Colon (tissue), 2 donors: ENCODE results near the gene ITPRID2.
A peak's percentile ranks its signal among the peaks of the same experiment; 100 is the strongest.

Source experiments
- FAIRE-seq: peaks from 2 replicates; lab custom pipeline; 2012; peaks lifted over from hg19 to GRCh38; lab: Jason Lieb, UNC
- donor health status: control.
- donor health status: control.

Gene ITPRID2

DNA sequence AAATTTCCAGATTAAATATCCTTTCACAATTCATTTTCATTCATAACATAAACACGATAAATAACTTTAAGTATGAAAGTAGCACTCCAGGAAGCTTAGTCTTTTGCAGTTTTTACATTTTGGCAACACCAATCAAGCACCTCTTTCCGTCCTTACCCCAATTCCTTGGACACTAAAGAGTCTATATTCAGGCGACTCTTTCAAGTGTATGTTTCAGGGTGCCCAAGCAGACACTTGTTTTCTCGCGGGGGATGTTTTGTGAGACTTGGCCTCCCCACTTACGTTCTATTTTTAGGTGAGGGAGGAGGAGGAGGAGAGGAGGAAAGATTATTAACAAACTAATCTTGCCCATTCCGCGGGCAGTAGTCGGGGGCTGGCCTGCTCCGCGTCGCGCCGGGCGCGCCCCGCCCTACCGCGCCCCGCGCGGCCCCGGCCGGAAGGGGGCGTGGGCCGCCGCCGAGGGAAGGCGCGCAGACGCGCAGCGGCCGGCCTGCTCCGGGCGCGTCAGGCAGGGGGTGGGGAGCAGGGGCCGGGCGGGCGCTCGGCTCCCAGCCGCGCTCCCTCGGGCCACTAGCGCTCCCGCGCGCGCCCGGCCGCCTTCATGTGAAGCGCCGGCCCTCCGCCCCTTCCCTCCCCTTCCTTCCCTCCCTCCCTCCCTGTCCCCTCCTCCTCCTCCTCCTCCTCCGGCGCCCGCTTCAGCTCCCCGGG, at the start of gene ITPRID2:
TSS of gene ITPRID2 (plus strand) at position 473 of the 708 bp plus-strand sequence. CDS start 337 bp downstream, outside the sequence.
- no peak for FAIRE-seq

DNA sequence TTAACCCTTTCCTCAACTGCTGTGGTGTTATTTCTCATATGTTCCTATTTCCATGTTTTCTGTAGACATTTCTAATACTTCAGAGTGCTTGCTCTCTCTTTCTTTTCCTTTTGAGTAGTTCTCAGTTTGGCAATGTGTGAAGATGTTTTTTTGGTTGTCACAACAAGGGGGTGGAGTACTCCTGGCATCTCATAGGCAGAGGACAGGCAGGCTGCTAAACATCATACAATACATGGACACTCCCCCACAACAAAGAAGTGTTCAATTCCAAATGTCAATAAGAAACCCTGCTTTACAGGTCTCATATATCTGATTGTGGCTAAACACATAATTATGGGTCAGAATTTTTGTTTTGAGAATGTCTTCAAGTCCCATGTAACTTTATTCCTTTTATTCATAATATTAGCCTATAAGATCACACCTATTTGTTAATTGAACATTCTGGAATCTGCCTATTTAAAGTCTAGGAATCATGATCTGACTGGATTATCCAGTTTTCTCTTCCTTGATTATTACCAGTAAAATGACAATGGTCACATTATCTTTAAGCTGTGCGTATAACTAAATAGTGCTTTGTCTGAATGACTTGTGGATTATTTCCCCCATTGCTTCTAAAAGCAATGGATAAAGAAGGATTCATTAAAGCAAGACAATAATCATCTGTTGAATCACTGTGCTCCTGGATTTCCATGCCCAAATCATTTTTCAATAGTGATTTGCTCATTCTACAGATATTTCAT, 46.8 kb upstream of the ITPRID2 start:
- FAIRE-seq, result no peak

DNA sequence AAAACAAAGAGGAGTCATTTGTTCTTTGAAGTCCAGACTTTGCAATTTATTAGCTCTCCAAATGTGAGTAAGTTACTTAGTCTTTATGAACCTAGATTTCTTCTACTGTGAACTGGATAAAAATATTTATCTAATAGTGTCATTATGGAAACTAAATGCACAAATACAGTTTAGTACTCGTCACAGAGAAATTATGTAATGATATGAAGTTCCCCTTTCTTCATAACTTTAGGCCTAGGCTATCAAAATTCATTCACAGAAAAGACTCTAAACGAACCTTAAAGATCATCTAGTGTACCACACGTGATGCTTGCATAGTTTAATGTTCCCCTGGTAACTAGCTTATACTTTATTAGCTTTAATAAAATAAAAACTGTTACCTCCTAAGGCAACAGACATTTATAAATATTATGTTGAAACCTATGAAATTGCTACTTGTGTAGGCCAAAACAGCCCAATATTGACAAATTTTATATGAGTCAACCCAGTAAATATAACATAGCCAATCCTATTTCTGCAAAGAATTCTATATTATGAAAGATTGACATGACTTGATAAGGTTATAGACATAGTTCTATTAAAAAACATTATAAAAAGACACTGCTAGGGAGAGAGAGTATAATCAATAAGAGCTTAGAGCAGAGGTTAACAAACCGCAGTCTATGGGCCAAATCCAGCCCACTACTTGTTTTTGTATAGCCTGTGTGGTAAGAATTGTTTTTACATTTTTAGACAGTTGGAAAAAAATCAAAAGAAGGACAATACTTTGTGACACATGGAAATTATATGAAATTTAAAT, 44.9 kb upstream of the ITPRID2 start:
- FAIRE-seq, result no peak

DNA sequence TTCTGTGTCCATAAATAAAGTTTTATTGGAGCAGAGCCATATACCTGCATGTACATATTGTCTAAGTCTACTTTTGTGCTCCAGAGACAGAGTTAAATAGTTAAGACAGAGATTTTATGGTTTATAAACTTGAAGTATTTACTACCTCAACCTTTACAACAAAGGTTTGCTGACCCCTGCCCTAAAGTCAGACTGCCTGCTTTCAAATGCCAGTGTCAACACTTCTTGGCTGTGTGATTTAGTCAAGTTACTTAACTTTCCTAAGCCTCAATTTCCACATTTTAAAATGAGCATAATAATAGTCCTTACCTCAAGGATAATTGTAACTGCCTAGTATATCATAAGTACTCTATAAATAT, 44.4 kb upstream of the ITPRID2 start:
- FAIRE-seq, result no peak

DNA sequence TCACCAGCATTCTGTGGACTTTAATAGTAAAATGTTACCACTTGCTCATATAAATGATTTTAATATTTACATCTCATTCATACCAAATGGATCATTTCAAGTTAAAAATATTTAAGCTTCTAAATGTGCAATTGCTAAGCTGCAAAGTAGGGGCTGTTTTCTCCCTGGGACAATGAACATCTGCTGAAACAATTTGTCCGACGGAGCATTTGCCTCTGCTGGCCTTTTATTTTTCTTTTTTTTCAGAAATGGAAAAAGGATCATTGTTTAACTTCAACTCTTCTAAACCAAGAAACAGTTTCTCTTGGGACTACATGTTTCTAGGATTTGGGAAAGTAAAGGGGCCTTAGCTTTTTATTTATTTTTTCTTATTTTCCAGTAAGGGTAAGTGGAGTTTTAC, 43.8 kb upstream of the ITPRID2 start:
- no peak for FAIRE-seq

DNA sequence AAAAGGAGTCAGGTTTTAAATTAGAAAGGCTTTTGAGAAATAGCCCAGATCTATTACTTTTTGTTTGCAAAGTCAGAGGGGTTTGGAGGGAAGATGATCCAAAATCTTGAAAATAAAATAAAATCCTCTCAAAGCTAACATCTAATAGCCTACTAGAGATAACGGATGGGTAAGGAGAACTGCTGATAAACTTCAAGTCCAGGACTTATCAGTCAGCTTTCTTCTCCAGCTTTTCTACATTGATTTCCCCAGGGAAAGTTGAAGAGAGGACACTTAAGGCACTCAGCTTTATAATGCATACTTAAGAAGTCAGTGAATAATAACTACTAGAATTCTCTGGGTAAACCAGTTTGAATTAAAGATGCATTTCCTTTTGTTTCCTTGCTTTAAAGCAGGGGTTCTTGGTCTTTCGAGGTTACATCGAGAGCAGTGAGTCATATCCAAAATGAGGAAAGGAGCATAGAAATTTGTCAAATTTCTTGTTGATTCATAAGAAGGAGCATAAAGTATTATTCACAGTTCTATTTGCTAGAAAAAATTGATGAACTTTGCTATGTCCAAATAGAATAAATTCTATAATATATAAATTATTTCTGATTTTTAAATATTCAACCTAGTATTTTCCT, 43.2 kb upstream of the ITPRID2 start:
- FAIRE-seq, result peak; percentile 18

DNA sequence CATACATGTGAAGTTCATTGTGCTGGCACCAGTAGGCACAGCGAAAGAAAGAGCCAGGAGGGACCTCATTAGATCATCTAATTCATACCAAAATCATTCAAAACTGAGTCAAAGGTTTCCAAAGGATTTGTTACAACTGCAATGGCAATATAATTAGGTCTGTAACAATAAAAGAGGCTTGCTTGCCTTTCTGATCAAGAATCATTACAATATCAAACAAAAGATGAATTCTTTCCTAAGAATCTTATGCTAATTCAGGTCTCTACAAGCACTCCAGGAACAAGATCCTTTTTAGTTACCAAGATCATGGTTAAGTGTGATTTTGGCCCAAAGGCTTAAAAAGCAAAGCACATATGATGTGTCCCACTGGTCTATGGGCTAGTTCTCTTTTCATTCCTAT, 41.9 kb upstream of the ITPRID2 start:
- no peak for FAIRE-seq

DNA sequence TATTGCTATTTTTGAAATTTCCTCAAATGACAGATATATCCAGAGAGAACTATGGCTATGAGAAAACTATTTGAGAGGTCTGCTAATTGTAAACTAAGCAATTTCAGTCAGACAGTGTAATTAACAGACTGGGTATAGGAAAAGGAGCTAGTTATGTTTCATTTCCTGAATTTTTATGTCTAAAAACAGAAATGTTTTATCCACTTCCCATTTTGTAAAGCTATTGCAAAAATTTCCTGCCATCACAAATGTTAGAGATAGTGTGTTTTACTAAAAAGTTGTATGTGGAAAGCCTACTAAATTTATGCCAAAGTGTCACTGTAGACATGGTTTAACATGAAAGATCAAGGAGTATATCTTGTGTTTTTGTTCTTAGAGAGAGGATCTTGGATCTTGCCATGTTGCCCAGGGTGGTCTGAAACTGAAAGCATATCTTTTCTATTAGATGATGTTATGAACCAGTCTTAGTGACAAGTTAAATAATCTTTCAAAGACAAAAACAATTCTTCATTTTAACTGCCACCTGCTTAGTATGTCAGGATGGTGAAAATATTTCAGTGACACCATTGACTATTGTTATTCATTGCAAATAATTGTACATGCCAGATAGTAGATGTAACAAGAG, 40.5 kb upstream of the ITPRID2 start:
- peak; percentile 21 for FAIRE-seq

DNA sequence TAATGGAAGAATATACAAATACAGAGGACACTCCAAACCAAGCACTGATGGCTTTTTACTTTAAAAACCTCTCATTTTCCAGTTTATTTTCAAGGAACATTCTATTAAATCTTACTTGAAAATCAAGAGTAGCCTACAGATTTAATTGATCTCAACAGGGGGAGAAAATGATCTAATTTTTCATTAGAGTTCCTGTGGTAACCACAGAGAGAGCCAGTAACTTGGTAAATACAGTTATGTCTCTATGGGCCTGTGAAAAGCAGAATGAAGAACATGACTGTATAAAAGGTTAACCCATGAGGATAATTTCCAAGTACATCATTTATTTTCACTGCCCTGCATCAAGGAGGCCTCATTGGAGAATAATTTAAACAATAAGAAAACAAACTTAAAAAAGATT, 39.8 kb upstream of the ITPRID2 start:
- no peak for FAIRE-seq

DNA sequence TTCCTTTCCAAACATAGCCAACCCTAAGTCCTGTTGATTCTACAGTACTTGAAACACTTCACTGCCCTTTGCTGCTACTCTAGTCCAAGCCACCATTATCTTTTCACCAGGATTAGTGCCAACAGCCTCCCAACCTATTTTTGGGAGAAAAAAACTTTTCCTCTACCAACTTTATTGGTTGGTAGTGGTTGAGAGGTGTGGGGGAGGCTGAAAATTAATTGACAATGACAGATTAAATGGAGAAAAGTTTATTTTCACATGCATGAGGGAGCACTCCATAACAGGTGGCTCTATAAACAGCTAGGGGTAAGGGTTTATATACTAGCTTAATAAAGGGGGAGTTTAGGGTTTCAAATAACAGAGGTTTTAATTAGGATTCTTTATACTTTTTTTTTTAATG, 37.8 kb upstream of the ITPRID2 start:
- FAIRE-seq, result no peak

DNA sequence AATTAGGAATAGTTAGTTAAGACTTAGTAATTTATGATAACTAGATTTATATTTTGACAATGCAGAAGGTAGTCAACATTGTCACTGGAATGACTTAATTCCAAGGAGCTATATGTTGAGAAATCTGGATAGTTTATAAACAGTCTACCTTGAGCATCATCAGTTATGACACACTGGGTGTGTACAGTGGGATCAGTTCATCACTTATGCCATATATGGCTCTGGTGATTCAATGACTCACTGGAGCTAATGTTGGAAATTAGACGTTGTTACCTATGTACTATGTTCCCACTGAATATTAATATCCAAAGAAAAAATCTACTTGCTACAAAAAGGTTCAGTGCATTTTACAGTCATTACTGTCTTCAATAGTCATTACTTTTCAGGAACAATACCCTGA, 34.0 kb upstream of the ITPRID2 start:
- FAIRE-seq, result no peak

DNA sequence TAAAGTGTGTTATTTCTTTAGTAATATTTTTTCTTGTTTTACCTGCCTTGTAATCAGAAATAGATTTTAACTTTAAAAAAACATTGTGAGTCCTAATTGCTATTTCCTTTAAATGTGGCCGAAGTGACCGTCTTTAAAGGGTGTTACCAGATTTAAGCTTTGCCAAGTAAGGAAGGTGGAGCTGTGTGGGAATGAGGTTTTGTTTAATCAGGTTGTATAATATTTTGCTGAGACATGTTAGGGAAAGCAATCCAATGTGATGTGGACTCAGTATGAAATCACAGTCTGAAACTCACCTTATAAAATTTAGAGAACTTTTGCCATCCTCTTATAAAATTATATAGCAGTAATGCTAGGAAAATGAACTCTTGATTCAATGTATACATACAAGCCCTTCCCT, 32.9 kb upstream of the ITPRID2 start:
- FAIRE-seq, result no peak

DNA sequence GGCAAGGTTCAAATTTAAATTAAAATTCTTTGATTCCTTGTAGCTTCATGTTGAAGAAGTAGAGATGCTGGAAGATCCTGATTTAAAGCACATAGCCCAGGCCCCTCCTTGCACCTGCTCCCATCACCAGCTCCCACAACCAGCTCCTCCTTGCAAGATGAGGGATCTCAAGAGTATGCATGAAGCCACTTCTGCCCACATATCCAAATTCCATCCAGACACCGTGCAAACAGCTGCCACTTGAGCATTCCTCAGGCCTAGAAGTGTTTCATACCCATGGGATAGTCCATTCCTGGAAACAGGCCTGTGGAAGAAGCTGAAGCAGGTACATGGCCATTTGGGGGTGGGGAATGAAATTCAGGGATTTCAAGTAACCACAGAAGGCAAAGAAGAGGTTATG, 32.4 kb upstream of the ITPRID2 start:
- no peak for FAIRE-seq

DNA sequence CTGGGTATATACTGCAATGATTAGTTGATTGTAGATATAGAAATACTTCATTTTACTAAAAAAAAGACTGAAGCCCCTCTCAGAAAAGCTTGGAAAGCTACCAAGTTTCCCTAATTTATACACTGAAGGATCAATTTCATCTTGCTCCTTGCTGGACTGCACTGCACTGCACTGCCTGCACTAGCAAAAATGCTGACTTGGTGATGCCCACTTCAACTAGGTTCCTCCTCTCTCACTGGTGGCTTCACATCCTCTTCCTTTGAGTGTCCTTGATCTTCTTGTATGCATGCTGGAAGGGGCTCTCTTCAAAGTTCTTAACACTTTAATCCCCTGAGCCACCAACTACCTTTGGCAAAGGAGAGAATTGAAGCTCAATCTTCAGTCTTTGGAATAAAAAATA, 31.7 kb upstream of the ITPRID2 start:
- FAIRE-seq, result no peak

DNA sequence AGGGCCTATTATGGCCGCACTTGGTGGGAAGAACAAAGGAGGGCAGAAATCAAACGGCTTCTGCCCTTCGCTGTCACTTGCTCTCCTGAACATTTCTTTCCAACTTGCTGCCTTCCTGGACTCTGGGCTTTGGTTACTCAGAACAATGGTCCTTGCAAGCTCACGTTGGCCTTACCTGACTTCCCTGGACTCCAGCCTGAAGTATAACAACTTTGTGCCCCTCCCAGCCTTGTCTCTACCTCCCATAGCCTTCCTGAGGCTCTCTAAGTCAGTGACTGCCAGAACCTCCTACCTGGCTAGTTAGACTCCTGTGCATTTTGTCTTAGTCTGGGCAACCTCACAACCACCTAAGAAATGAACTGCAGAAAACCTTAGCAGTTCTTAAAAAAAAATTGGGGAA, 30.2 kb upstream of the ITPRID2 start:
- FAIRE-seq, result no peak

DNA sequence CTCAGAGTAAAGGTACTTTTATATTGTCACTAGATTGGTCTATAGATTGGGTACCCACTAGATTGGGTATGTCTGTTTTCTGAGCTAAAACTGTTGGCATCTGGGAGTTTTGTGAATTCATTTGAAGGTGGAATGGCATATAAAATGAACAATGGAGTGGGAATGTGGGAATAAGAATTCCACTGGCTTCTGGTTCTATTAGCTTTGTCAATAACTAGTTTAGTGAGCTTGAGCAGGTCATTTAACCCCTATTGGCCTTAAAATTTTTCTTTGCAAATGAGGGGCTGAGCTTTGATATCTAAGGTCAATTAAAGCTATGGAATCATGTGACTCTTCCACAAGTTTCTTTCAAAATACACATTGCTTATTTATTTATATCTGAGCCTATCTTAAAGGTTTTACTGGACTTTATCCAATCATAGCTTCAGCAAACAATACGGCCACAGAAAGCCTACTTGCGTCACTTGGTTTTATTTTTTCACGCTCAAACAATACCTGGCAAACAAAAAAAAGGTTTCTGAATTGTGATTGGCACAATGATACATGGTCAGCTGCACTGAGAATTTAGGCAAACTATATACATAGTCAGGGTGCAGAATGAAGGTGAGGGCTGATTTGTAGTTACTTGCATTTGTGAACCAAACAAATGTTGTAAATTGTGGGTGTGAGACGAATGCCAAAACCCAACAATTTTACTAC, 28.8 kb upstream of the ITPRID2 start:
- no peak for FAIRE-seq

DNA sequence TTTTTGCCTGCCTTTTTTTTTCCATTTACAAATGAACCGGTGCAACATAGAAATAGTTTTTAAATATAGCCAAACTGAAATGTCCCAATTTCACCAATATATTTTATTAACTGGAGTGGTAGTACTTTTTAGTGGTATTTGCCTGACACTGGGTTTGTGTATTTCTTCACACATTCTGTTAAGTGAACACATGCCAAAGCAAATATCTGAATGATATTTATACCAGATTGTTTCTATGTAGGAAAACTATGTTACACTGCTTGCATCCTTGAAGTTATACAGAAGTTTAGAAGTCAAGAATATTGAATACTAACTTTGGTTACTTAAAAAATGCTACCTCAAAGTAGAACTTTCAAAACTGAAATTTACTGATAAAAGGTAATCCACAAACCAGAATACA, 19.4 kb upstream of the ITPRID2 start:
- FAIRE-seq, result peak; percentile 24

DNA sequence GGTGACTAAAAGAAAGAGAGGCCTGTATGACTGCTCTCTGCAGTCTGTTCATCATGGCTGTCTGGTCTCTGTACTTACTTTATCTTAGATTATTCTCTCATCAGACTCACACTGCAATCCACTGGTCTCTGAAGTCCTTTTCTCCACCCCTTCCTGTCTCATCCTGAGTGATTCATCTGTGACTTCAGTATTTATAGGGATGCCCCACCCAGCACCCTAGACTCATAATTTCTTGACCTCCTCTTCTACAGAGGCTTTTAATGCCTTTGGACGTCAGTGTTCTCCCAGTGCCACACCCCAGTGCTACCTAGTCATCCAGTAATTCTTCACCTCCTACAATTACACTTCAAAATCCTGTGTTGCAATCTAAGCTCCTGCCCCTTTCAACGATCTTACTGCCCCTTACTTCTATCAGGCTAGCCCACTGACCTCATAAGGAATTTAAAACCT, 14.9 kb upstream of the ITPRID2 start:
- no peak for FAIRE-seq

DNA sequence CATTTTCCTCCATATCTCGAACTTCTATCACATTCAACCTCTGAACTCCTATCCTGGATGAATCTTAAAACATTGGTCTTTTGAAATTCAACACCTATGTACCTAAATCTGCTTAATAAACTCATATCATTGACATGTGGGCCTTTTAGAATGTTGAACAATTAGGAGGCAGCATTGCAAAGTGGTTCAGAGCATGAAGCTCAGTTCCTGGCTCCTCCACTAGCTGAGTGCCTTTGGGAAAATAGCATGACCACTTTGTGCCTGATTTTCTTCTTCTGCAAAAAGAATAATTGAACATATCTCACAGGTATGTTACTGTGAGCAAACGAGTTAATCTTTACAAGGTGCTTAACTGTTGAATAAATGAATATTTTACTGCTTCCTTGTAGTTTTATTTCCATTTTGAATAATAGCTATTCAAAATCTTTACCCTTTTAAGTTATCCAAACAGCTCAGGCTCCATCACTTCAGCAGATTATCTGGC, 14.3 kb upstream of the ITPRID2 start:
- no peak for FAIRE-seq

DNA sequence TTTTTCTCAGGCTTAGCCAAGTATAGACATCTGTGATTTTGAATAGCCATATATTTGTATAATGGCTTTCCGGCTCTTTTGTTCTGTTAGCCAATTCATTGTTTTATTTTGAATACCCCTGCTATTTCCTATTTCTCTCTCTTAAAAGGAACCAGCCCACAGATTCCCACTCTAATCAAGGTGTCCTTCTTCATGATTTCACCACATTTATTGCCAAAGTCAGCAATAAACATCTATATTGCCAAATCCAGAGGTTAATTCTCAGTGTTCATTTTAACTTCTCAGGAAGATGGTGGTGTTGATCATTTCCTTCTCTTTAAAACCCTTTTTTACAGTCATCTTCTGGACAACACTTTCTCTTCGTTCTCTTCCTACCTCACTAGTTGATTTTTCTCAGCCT, 13.1 kb upstream of the ITPRID2 start:
- FAIRE-seq, result no peak

DNA sequence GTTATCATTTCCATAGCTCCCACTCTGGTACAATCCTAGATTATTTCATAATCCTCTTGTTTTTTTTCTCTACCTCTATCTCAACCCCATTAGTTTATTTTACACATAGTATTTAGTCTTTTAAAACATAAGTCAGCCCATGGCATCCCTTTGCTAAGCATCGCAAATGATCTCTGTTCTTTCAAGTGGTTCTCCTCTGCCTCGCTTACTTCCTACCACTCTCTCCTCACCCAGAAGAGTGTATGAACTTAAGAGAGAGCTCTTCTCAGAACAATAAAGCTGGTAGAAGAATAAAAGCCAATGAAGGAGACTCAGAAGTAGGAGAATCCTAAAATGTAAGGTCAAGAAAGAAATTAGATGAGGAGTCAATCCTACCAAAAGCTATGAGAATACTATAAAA, 12.2 kb upstream of the ITPRID2 start:
- no peak for FAIRE-seq
